Uterus (tissue), 2 donors: Measurements from ENCODE around the gene FFAR3.

Experiments
- CTCF ChIP-seq, 4 experiments: fragments of 200-600 bp in 2 of 4; fragments of 450-650 bp in 2 of 4; sonication (generic) in 2 of 4; IDR thresholded peaks; one replicate each; pipeline ENCODE4 v1.5.1; 2016 to 2019; ENCODE audit warnings: antibody characterized with exemption in 4 of 4, mild to moderate bottlenecking in 2 of 4, moderate library complexity in 1 of 4
- POLR2A ChIP-seq, 2 donors: fragments of 450-650 bp; IDR thresholded peaks; one replicate each; pipeline ENCODE4 v1.6.1; 2016; ENCODE audit warnings: antibody characterized with exemption in 2 of 2, mild to moderate bottlenecking in 1 of 2, moderate library complexity in 1 of 2

- TF ChIP-seq CTCF (IDR thresholded peaks at IDR 0.05) (no peak), POLR2A (IDR thresholded peaks at IDR 0.05) (no peak)
Measured at GRCh38 chr19:35399948-35400772, 41.9 kb downstream of the FFAR3 start.
